SK-N-SH treated with all-trans-retinoic acid at 6 μM for 48 hours (cell line): ENCODE results near the gene IGFBP2.

Experiments
- ESRRG ChIP-seq: fragments of 250-450 bp; sonication (Bioruptor Pico); IDR thresholded peaks from 2 replicates; pipeline ENCODE4 v1.6.1; 2021; ENCODE audit warnings: mild to moderate bottlenecking
- RARB ChIP-seq: fragments of 250-450 bp; sonication (Bioruptor Pico); IDR thresholded peaks from 2 replicates; pipeline ENCODE4 v1.8.0; 2021; ENCODE audit warnings: mild to moderate bottlenecking, moderate library complexity

DNA sequence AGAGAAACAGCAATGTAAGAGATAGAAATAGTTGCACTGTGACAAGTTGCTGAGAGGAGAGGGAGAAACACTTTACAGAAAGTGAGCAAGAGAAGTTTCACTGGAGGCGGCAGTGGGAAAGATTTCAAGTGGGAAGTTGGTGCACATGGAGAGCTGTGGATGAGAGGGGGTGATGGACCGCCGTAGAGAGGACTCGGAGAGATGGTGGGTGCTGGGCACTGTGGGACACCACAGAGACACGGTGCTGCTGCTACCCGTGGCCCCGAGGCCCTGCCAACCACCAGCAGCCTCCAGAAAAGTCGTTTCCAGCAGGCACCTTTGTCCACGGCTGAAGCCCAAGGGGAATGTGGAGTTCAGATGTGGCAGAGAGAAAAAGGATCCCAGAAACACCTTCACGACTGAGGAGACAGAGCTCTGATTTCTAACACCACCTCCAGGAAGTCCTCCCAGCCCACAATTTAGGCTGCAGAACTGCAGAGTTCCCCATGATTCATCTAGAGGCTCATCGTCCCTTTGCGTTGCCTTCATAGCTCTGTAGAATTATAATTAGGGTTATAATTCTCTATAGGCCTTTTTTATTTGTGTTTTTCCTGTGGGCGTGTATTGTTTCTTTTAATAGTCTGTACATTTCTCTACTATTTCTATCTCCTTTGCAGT is 15.9 kb upstream of the IGFBP2 start:
- TF ChIP-seq RARB: no peak
- TF ChIP-seq ESRRG (CRISPR knock-in tag): no peak
